ENCODE data around the gene MED14. TPM values are rescaled to one million over a fixed set of nuclear protein-coding genes. Genes with fewer than 3 reads are reported as not detected.

MED14 gene
- total and polyA plus RNA-seq, 2 of the 13 experiments (the other 11 are each of a cell fraction or from before 2014, with no cell fraction given), result 10.2 to 16.3 TPM

DNA sequence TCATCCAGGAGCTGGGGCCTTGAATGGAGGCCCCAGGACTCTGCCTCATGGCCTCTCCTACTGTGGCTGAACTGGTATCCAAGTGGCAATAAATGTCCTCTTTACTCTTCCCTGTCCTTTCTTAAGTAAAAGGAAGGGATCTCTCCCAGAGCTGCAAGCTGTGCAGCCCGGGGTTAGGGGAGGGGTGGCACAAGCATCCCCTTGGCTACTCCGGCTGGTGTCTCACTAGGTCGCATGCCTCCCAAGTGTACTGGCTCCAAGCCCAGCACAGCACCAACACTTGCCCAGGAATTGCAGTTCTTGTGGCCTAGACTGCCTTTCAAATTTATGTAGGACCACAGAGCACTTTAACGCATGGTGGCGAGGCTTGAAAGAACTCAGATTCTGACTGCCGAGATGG is 44.7 kb upstream of the MED14 start:
- Histone ChIP-seq H3K79me2 (ENCODE audit: insufficient read depth, low read length) (no peaks in the 10 kb centered on the region), H2AFZ (ENCODE audit: low read length) (no peak overlapping the region), H3K4me1 (ENCODE audit: insufficient read depth, low read length) (peaks cover 14% of the 10 kb centered on the region), H4K20me1 (ENCODE audit: insufficient read depth, low read length) (no peaks in the 10 kb centered on the region), H3K4me3 (replicated peaks in 1 of 3; ENCODE audit: insufficient read depth in 1 of 3, low read depth in 2 of 3, low read length in 3 of 3) (no peak overlapping the region), H3K9me3 (ENCODE audit: low read length) (no peaks in the 10 kb centered on the region), H3K27me3 (ENCODE audit: control insufficient read depth in 1 of 2, insufficient read depth in 2 of 2, low read length in 2 of 2) (no peaks in the 10 kb centered on the region), H3K27ac (ENCODE audit: extremely low read length, insufficient read depth, low read length) (no peak overlapping the region), H3K36me3 (replicated peaks in 1 of 2; ENCODE audit: control insufficient read depth in 1 of 2, insufficient read depth in 2 of 2, low read length in 2 of 2) (no peaks in the 10 kb centered on the region), H3K4me2 (ENCODE audit: low read depth, low read length) (no peak overlapping the region), H3K9ac (ENCODE audit: insufficient read depth, low read depth, low read length) (no peak overlapping the region)
- ChIA-PET POLR2A (no interaction called here), CTCF (ENCODE audit: low intra/inter-chr PET ratio, low total read pairs) (no interaction called here)
- in situ Hi-C loops (cut with HindIII; ENCODE audit: extremely low pct_ligation_motif_present, low pct_unique_long_range_greater_than_20kb), result no loop called here
- FAIRE-seq, result no peak
- BruUV-seq (replicated peaks), result no TSS peak
- TF ChIP-seq ZNF430 (CRISPR knock-in tag; IDR thresholded peaks at IDR 0.05) (no peak), SMYD3 (CRISPR knock-in tag; IDR thresholded peaks at IDR 0.05) (no peak)
- TF ChIP-seq, protein P1, sequence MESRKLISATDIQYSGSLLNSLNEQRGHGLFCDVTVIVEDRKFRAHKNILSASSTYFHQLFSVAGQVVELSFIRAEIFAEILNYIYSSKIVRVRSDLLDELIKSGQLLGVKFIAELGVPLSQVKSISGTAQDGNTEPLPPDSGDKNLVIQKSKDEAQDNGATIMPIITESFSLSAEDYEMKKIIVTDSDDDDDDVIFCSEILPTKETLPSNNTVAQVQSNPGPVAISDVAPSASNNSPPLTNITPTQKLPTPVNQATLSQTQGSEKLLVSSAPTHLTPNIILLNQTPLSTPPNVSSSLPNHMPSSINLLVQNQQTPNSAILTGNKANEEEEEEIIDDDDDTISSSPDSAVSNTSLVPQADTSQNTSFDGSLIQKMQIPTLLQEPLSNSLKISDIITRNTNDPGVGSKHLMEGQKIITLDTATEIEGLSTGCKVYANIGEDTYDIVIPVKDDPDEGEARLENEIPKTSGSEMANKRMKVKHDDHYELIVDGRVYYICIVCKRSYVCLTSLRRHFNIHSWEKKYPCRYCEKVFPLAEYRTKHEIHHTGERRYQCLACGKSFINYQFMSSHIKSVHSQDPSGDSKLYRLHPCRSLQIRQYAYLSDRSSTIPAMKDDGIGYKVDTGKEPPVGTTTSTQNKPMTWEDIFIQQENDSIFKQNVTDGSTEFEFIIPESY (CRISPR knock-in tag; IDR thresholded peaks at IDR 0.05), result no peak
- ATAC-seq, result no peak
- DNase-seq (ENCODE audit: low spot score), result no peak
- intact Hi-C loops (cut with micrococcal nuclease; ENCODE audit: unreplicated experiment), result no loop called here
- WGBS (ENCODE audit: low lambda C conversion rate), result 0% methylated on average over 1 of the region's 6 CpGs

- no peak for ATAC-seq
- no peaks in the 10 kb centered on the region for H4K20me1 ChIP-seq (ENCODE audit: insufficient read depth, low read length)
- no peaks in the 10 kb centered on the region for H3K9me3 ChIP-seq (ENCODE audit: low read length)
- H3K4me3 ChIP-seq (replicated peaks in 1 of 3; ENCODE audit: insufficient read depth in 1 of 3, low read depth in 2 of 3, low read length in 3 of 3), result no peak overlapping the region
- FAIRE-seq, result peak; percentile 36
- H3K79me2 ChIP-seq (ENCODE audit: insufficient read depth, low read length), result no peaks in the 10 kb centered on the region
- H2AFZ ChIP-seq (ENCODE audit: low read length), result no peak overlapping the region
- BruUV-seq (replicated peaks), result no TSS peak
- no peaks in the 10 kb centered on the region for H3K36me3 ChIP-seq (replicated peaks in 1 of 2; ENCODE audit: control insufficient read depth in 1 of 2, insufficient read depth in 2 of 2, low read length in 2 of 2)
- no peak overlapping the region for H3K4me2 ChIP-seq (ENCODE audit: low read depth, low read length)
- ChIA-PET POLR2A (no interaction called here), CTCF (ENCODE audit: low intra/inter-chr PET ratio, low total read pairs) (no interaction called here)
- intact Hi-C loops (cut with micrococcal nuclease; ENCODE audit: unreplicated experiment) (no loop called here), in situ Hi-C loops (cut with HindIII; ENCODE audit: extremely low pct_ligation_motif_present, low pct_unique_long_range_greater_than_20kb) (no loop called here)
- no peaks in the 10 kb centered on the region for H3K27me3 ChIP-seq (ENCODE audit: control insufficient read depth in 1 of 2, insufficient read depth in 2 of 2, low read length in 2 of 2)
- H3K4me1 ChIP-seq (ENCODE audit: insufficient read depth, low read length), result peaks cover 3% of the 10 kb centered on the region; the same call in 1 of the 2 replicates
- no peak for DNase-seq (ENCODE audit: low spot score)
- WGBS (ENCODE audit: low lambda C conversion rate), result 5% methylated on average over 2 of the region's 4 CpGs
- H3K9ac ChIP-seq (ENCODE audit: insufficient read depth, low read depth, low read length), result no peak overlapping the region
- H3K27ac ChIP-seq (ENCODE audit: extremely low read length, insufficient read depth, low read length), result no peak overlapping the region
- TF ChIP-seq, protein P2, sequence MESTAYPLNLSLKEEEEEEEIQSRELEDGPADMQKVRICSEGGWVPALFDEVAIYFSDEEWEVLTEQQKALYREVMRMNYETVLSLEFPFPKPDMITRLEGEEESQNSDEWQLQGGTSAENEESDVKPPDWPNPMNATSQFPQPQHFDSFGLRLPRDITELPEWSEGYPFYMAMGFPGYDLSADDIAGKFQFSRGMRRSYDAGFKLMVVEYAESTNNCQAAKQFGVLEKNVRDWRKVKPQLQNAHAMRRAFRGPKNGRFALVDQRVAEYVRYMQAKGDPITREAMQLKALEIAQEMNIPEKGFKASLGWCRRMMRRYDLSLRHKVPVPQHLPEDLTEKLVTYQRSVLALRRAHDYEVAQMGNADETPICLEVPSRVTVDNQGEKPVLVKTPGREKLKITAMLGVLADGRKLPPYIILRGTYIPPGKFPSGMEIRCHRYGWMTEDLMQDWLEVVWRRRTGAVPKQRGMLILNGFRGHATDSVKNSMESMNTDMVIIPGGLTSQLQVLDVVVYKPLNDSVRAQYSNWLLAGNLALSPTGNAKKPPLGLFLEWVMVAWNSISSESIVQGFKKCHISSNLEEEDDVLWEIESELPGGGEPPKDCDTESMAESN (CRISPR knock-in tag; conservative IDR thresholded peaks at IDR 0.05), result no peak
- TF ChIP-seq TRIM24 (CRISPR knock-in tag; IDR thresholded peaks at IDR 0.05), result no peak
- TF ChIP-seq, protein P3, sequence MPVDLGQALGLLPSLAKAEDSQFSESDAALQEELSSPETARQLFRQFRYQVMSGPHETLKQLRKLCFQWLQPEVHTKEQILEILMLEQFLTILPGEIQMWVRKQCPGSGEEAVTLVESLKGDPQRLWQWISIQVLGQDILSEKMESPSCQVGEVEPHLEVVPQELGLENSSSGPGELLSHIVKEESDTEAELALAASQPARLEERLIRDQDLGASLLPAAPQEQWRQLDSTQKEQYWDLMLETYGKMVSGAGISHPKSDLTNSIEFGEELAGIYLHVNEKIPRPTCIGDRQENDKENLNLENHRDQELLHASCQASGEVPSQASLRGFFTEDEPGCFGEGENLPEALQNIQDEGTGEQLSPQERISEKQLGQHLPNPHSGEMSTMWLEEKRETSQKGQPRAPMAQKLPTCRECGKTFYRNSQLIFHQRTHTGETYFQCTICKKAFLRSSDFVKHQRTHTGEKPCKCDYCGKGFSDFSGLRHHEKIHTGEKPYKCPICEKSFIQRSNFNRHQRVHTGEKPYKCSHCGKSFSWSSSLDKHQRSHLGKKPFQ (CRISPR knock-in tag; IDR thresholded peaks at IDR 0.05; ENCODE audit: insufficient replicate concordance), result no peak
- TF ChIP-seq PRDM15 (CRISPR knock-in tag; IDR thresholded peaks at IDR 0.05), result no peak
- TF ChIP-seq ZNF501 (CRISPR knock-in tag; IDR thresholded peaks at IDR 0.05), result no peak
These were observed 43.7 kb upstream of the MED14 start for GRCh38 chrX:40778861-40779575.

All from HepG2 (cell line).